ENCODE data around the gene BORCS5.
"Not testable (repeated sequence)": the region's sequence is repeated elsewhere in the genome, so short reads cannot be mapped to it uniquely, and the experiment has no call there.

BORCS5 gene

DNA sequence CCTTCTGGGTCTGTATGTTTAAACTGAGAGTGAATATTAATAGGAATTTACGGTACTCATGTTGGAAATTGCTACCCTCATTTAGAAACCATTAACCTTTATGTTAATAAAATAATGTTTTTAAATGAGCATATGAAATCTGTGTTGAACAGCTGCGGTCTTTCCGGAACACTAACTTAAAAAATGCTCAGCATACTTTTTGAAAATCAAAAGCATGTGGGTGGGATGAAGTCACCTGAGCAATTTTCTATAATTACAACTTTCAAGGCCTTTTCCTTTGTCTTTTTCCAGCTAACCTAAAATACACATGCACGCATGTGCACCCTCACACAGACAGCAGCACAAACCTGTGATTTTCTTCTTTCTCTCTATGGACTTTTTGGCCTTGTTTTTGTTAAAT lies 39.8 kb downstream of the BORCS5 start:
- no peak for DNase-seq (ENCODE audit: low spot score)

DNA sequence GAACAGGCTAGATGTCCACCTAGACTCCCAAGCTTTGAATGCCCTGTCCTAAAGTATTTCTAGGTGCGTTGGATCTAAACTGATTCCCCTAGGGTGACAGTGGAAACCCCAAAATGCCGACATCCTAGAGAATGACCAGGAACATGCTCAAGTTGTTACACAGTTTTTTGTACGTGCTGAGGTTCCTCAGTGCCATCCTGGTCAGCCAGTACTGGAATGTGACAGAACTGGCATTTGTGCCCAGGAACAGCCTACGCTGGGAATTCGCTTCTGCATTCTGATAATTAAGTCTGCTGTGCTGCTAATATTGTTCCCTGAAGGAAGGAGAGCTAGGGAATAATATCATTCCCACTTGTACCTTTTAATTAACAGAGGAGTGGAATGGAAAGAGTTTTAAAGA lies 40.3 kb downstream of the BORCS5 start:
- no peak for DNase-seq (ENCODE audit: low spot score)

DNA sequence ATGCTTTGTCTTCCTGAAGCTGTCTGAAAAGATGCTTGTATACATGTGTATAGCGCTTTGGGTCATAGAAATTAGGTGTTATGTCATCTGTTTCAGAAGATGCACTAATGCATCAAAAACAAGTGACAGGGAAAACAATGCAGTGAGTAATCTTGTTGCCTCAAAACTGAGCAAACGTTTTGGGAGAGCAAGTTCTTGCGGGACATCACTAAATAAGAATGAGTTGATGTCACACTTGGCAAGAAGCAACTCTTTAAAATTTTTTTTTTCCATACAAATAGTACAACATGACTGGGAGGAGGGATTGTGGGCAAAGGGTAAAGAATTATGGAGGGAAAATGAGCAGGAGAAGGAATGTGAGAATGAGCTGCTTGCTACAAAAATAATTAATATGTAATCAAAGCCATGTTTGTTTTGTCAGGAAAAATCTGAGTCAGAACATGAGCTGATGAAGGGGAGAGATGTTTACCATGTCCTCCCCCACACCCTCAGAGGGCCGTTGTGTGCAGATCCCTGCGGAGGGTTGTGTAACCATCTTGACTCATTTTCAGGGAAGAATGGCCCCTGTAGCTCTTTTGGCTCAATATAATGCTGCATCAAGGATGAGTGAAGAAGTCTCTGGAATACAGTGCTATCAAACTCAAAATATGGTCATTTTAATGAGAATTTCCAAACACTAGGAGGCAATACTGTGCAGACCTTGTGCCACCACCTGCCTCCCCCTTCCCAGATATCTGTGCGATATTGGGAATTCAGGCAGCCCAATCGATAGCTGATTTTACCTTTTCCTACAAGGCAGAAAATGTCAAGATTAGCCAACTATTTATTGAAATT lies 41.4 kb downstream of the BORCS5 start:
- no peak for DNase-seq (ENCODE audit: low spot score)

DNA sequence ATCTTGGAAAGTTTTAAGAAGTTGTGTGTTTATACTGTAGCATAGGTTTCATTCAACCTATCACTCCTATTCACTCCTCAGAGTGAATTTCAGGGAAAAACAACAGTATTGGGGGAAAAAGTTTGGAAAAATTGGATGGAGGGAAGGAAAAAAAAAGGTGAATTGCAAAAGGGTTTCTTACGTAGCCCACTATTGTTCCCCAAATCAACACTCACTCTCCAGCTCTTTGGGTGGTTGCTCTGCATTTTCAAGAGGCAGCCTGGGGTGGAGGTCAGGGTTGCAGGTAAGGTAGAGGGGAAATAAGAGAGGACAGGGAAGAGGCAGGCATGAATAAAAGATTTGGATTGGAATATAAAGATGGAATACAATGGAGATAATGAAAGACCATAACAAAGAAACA lies 42.3 kb downstream of the BORCS5 start:
- DNase-seq (ENCODE audit: low spot score) = no peak

DNA sequence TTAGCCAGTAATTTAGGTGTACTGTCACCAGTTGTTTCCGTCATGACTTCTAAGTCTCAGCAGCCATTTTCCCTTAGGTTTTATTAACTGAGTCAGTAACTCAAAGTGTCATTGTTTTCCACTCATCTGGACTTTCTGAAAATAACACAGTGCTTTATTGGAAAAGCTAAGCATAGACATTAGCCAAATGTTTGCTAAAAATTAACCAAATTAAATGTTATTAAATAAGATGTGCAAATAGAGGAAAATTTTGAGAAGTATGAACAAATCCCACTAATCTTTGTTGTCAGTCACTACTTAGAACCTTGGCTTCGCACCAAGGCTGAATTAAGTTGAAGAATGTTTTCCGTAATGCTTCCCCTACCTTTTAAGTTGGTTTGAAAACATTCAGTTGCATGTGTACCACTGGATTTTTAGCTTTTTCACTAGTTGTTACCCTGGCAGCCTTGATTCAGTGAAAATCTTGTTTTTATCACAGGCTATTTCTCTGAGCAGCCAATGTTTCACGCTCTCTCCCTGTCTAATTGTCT lies 43.0 kb downstream of the BORCS5 start:
- no peak for DNase-seq (ENCODE audit: low spot score)

DNA sequence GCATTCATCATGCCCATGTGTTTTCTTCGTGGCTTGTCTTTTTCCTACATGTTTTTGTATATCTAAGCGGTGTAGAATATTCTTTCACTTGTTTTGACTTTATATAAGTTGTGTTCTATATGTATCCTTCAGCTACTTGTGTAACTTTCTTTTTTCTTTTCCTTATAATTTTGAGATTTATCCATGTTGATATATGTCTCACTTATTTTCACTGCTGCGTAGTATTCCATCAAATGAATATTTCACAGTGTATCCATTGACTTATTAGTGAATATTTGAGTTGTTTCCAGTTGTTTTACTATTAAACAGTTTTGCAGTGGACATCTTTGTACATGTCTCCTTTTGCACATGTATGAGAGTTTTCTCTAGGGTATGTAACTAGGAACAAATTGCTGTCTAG lies 43.9 kb downstream of the BORCS5 start:
- DNase-seq (ENCODE audit: low spot score) = no peak

DNA sequence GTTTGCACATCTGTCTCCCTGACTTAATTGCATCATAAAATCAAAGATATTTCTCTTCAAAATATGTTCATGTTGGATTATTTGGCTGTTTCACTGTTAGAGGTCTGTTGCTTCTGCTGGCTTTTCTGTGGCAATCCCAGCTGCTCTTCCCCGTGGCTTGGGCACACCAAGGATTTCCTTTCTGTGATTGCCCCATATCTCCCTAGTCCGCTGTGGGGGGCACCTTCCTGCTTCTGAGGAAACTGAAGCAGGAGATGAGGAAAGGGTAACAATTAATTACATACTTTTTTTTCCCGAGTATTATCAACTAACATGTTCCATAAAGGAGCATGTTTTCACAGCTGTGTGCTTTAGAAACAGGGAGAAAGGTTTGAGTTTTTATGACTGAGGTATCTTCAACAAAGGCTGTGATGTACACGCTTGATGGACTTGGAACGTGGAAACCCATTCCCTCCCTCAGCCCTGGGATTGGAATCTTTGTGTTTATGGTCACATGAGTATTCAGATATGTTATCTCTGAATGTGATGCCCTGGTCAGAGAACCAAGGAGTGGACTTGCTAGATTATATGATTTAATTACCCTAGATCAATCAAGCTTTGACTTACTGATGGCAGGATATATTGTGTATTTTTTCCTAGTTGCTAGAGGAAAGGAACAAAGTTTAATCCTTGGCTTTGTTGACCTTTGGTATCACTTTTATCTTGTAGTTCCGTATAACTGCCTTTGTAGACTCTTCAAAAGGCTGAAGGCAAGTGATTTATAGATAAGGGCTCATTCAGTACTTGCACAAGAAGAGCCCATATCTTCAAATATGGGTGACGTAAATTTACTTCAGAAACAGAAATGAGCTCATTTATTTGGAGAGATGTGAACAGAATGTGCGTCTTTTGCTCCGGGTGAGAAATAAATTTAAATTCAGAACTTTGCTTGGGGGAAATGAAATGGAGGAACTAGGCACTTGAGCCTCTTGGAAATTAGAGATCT lies 46.7 kb downstream of the BORCS5 start:
- no peak for DNase-seq (ENCODE audit: low spot score)

DNA sequence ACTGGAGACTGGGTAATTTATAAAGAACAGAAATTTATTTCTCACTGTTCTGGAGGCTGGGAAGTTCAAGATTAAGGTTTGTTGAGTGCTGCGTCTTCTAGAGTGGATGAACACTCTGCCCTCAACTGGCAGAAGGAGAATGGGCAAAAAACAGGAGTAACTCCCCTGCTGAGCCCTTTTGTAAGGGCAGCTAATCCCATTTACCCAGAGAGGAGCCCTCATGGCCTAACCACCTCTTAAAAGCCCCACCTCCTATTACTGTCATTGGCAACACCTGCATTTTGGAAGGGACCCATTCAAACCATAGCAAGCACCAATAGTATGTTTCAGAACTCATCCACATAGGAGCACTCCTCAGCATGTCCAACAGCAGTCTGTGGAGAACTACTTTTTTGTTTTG lies 47.4 kb downstream of the BORCS5 start:
- no peak for DNase-seq (ENCODE audit: low spot score)

DNA sequence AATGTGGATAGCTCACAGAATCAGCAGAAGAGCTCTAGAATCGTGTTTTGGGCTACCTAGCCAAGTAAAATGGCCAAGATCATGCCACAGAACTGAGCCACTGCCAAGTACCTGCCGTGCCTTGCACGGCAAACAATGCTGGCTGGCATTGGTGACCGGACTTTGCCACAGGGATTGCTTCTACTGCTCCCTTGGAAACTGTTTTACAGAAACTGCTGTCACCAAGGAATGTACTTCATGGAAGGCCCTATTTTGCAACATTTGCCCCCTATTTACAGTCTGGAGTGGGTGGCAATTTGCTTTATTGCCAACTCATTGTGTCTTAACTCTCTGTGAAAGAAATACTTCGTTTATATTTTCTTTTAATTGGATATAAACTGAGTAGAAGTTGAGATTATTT lies 49.0 kb downstream of the BORCS5 start:
- DNase-seq (ENCODE audit: low spot score) = no peak

DNA sequence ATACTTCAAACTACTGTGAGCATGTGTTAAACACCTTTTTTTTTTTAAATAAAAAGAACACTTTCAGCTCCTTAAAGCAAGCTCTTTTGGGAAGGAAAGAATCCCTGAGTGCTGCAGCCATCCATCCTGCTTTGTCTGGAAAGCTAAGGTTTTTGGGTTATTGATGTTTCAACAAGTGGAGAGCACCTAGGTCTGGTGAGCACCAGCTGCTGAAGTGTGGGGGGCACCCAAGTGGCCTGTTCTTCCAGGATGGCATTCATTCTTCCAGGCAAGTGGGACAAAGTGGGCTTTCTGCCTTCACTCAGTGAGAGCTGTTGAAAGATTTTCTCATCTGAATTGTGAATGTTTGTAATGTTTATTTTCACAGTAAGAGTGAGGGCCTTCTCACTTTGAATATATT lies 49.9 kb downstream of the BORCS5 start:
- no peak for DNase-seq (ENCODE audit: low spot score)

DNA sequence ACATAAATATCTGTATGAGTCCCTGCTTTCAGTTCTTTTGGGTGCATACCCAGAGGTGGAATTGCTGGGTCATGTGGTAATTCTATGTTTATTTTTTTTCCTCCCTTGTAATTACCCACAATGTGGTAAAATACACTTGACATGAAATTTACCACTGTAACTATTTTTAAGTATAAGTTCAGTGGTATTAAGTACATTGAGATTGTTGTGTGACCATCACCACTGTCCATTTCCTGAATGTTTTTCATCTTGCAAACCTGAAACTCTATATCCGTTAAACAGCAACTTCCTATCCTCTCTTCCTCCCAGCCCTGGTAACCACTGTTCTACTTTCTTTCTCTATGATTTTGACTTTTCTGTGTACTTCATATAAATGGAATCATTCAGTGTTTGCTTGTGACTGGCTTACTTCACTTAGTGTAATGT lies 51.4 kb downstream of the BORCS5 start:
- DNase-seq (ENCODE audit: low spot score) = no peak

DNA sequence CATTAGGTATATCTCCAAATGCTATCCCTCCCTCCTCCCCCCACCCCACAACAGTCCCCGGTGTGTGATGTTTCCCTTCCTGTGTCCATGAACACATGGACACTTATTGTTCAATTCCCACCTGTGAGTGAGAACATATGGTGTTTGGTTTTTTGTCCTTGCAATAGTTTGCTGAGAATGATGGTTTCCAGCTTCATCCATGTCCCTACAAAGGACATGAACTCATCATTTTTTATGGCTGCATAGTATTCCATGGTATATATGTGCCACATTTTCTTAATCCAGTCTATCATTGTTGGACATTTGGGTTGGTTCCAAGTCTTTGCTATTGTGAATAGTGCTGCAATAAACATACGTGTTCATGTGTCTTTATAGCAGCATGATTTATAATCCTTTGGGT lies 52.5 kb downstream of the BORCS5 start:
- DNase-seq (ENCODE audit: low spot score) = not testable (repeated sequence)

DNA sequence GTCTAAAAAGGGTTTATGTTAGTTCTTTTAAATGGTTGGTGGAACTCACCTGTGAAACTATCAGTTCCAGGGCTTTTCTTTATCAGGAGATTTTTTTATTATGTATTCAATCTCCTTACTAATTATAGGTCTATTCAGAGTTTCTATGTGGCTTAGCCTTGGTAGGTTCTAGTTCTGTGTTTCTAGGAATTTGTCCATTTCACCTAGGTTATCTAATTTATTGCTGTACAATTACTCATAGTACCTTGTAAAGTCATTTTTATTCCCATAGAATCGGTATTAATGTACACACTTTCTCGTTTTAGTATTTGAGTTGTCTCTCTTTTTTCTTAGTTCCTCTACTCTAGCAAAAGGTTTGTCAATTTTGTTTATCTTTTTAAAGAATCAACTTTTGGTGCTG lies 59.0 kb downstream of the BORCS5 start:
- no peak for DNase-seq (ENCODE audit: low spot score)

DNA sequence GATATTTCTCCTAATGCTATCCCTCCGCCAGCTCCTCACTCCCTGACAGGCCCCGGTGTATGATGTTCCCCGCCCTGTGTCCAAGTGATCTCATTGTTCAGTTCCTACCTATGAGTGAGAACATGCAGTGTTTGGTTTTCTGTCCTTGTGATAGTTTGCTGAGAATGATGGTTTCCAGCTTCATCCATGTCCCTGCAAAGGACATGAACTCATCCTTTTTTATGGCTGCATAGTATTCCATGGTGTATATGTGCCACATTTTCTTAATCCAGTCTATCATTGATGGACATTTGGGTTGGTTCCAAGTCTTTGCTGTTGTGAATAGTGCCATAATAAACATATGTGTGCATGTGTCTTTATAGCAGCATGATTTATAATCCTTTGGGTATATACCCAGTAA lies 62.3 kb downstream of the BORCS5 start:
- DNase-seq (ENCODE audit: low spot score) = not testable (repeated sequence)

DNA sequence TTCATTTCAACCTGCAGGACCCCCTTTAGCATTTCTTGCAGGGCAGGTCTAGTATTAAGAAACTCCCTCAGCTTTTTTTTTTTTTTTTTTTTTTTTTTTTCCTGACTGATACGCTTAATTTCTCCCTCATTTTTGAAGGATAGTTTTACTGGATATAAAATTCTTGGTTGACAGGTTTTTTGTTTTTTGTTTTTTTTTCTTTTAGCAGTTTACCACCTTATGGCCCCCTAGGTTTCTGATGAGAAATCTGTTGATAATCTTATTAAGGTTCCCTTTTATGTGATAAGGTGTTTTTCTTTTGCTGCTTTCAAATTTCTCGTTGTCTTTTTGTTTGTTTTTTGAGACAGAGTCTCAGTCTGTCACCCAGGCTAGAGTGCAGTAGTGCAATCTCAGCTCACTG lies 66.5 kb downstream of the BORCS5 start:
- no peak for DNase-seq (ENCODE audit: low spot score)

DNA sequence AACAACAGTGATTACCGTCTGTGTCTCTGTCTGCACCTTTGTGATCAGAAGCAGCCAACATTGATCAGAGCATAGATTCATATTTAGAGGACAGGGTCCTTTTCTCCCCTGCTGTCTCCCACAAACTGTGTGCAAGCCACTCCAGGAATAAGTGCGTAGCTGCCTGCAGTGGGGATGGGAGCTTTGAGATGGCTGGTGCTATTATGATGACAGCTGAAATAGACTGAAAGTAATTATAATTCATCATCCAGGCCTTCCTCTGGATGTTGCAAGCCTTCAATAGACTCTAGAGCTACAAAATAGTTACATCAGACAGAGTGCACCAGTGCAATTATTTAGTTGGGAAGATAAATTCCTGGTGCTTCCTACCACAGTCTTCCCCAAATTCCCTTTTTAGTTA lies 68.1 kb downstream of the BORCS5 start:
- DNase-seq (ENCODE audit: low spot score) = no peak

DNA sequence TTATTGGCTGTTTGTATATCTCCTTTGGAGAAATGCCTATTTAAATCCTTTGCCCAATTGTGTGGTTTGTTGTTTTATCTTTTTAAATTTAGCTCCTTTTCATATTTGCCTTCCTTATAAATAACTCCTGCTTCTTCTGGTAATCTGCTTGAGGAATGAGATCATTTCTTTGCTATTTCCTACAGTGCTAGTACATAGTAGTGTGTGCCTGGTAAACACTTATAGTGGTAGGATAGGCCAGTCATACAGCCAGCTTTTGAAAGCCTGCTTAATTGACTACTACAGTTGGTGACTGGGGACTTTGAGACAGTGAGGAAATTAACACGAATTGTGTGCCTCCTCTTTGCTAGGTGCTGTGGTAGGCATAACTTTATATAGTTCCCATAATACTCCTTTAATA lies 68.7 kb downstream of the BORCS5 start:
- DNase-seq (ENCODE audit: low spot score) = no peak

DNA sequence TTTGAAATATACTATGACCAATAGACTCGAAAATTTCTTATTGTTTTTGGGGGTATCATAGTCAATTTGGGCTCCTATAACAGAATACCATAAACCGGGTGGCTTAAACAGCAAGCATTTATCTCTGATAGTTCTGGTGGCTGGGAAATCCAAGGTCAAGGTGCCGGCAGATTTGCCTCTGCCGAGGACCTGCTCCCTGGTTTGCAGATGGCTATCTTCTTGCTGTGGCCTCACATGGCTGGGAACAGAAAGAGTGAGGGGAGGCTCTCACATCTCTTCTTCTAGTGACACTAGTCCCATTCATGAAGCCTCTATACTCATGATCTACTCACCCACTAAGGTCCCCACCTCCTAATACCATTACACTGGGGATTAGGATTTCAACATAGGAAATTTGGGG lies 70.7 kb downstream of the BORCS5 start:
- DNase-seq (ENCODE audit: low spot score) = no peak

DNA sequence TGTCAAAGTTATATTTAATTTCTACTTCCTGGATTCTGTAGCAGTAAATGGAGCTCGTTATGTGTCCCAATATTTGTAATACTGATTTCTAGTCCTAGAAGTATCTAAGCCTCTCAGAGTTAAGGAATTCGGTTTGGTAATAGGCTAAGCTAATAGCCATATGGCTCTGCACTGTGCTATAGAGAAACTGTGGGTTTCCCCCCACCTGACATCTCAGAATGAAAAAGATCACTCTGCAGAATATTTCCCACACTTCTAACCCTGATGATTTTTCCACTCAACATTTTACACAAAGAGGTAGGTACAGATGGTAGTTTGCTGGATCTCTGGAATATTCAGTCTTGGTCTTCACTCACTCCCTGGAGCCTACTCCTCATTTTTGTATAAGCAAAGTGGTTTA lies 71.2 kb downstream of the BORCS5 start:
- no peak for DNase-seq (ENCODE audit: low spot score)

DNA sequence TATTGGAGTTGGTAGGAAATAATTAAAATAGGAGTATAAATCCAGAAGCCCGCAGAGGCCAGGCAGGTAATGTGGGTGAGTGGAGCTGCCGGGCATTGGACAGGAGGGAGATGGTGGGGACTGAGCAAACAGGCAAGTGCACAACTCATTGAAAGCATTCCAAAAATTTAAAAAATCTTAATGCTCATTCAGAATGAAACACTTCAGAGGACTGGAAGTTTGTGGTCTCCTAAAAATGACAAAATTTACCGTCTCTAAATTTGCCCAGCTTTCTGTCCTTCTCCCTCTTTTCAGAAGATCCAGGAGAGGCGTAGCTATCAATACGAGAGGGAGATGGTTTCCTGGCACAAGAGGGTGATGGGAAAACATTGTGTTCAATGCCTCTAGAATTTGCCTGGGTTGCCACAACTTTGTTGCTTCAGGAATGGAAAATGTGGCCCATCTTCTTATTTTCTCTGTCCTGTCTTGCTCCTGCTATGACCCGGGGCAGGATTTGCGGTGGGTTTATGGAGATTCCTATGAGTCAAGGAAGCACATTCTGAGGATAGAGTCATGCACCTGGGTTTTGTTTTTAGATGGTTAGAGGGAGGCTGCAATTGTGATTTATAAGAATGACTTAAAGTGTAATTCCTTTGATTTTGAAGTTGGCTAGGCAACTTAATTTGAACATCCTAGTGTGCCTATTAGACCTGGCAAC lies 72.2 kb downstream of the BORCS5 start:
- DNase-seq (ENCODE audit: low spot score) = no peak

DNA sequence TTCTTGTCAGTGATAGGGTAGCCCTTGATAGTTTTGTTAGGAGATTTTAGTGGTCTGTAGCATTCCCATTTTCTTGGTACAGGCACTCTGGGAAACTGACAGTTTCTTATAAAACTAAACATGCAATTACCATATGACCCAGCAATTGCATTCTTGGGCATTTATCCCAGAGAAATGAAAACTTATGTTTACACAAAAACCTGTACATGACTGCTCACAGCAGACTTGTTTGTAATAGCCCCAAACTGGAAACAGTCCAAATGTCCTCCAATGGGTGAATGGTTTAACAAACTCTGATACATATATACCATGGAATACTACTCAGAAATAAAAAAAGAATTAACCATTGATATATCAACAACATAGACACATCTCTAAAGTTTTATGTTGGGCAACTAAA lies 75.5 kb downstream of the BORCS5 start:
- DNase-seq (ENCODE audit: low spot score) = no peak

DNA sequence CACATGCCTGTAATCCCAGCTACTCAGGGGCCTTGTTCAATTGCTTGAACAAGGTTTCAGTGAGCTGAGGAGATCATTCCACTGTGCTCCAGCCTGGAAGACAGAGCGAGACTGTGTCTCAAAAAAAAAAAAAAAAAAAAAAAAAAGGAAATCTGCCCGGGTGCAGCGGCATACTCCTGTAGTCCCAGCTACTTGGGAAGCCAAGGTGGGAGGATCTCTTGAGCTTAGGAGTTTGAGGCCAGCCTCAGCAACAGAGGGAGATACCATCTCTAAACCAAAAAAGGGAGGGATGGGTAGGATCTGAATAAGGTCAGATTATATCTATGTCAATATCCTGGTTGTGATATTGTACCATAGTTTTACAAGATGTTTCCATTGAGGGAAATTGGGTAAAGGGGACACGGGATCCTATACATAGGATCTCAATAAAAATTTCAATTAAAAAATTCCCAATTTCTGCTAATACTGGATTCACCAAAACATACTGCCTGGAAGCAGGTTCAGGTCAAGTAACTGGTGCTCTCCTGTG lies 76.4 kb downstream of the BORCS5 start:
- DNase-seq (ENCODE audit: low spot score) = no peak
